ENCODE data around the gene GP9.
"Not testable (repeated sequence)": the region's sequence is repeated elsewhere in the genome, so short reads cannot be mapped to it uniquely, and the experiment has no call there.

GP9 gene

DNA sequence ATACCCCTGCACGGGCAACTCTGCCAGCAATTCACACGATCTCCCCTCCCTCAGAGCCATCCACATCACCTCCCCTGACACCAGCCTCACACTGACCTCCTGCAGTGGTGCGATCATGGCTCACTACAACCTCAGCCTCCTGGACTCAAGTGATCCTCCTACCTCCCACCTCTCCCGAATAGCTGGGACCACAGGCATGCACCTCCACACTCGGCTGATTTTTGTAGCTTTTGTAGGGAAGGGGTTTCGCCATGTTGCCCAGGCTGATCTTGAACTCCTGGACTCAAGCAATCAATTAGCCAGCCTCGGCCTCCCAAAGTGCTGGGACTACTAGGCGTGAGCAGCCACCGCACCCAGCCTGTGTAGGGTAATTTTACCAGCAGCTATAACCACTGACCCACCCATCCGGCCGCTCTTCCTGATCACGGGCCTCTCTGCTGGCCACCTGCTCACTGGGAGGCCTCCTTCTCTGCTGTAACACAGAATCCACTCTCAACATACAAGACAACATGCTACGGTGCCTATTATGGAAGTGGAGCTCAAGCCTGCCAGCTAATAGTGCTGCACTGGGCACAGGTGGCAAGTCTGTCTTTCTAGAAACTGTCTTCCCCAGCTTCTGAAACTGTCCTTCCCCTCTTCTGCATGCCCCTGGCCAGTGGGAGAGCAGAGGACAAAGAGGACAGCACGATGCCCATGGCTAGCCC lies 4.6 kb downstream of the GP9 start:
- TF ChIP-seq CTCF (IDR thresholded peaks at IDR 0.05; ENCODE audit: borderline replicate concordance, insufficient read depth, low read depth, low read length) = no peak
- H3K4me3 ChIP-seq (ENCODE audit: low read depth, low read length) = no peak overlapping the region

GRCh38 chr3:129065720-129066073 lies 5.1 kb downstream of the GP9 start:
- H3K4me3 ChIP-seq (ENCODE audit: low read depth, low read length) = no peak overlapping the region
- no peak for TF ChIP-seq CTCF (IDR thresholded peaks at IDR 0.05; ENCODE audit: borderline replicate concordance, insufficient read depth, low read depth, low read length)

DNA sequence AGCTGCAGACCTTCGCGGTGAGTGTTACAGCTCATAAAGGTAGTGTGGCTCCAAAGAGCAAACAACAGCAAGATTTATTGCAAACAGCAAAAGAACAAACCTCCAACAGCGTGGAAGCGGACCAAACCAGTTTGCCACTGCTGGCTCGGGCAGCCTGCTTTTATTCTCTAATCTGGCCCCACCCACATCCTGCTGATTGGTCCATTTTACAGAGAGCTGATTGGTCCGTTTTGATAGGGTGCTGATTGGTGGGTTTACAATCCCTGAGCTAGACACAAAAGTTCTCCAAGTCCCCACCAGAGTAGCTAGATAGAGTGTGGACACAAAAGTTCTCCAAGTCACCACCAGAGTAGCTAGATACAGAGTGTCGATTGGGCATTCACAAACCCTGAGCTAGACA lies 7.1 kb downstream of the GP9 start:
- H3K4me3 ChIP-seq (ENCODE audit: low read depth, low read length) = not testable (repeated sequence)

GRCh38 chr3:129068291-129068886 lies 7.8 kb downstream of the GP9 start:
- no peak overlapping the region for H3K4me3 ChIP-seq (ENCODE audit: low read depth, low read length)
- TF ChIP-seq CTCF (IDR thresholded peaks at IDR 0.05; ENCODE audit: borderline replicate concordance, insufficient read depth, low read depth, low read length) = no peak

GRCh38 chr3:129069313-129070085 lies 8.9 kb downstream of the GP9 start:
- not testable (repeated sequence) for H3K4me3 ChIP-seq (ENCODE audit: low read depth, low read length)

- H3K4me3 ChIP-seq (ENCODE audit: low read depth, low read length) = no peak overlapping the region
- no peak for TF ChIP-seq CTCF (IDR thresholded peaks at IDR 0.05; ENCODE audit: borderline replicate concordance, insufficient read depth, low read depth, low read length)
Measured at GRCh38 chr3:129070086-129070885, 9.7 kb downstream of the GP9 start.

- H3K4me3 ChIP-seq (ENCODE audit: low read depth, low read length) = no peak overlapping the region
- no peak for TF ChIP-seq CTCF (IDR thresholded peaks at IDR 0.05; ENCODE audit: borderline replicate concordance, insufficient read depth, low read depth, low read length)
Measured at GRCh38 chr3:129077222-129077621, 16.6 kb downstream of the GP9 start.

Measured in GM12875 (cell line).